ENCODE data around the gene ZNF865. TPM values are rescaled to one million over a fixed set of nuclear protein-coding genes. Genes with fewer than 3 reads are reported as not detected.

The ZNF865 gene
- polyA plus RNA-seq, 1 donor (not counting 4 experiments of a cell fraction or from before 2014, with no cell fraction given) = 1.1 TPM

DNA sequence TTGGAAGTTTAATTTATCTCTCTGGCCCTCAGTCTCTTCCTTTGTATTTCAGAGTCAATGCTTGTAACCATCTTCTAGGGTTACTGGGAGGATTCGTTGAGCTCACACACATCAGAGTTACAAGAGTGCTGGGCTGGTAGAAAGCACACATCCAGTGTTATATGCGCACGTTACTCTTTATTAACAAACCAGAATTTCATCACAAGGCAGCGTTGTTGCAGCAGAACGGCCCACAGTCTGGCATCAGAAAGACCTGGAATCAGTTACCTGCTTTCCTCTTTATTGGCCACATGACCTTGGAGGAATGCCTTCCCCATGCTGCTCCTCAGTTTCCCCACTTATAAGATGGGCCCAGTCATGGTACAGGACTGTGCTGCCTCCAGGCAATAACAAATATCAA lies 3.9 kb downstream of the ZNF865 start:
- H3K9me1 ChIP-seq (ENCODE audit: control insufficient read depth, extremely low read depth, insufficient read depth, low read length) = no peaks in the 10 kb centered on the region
- H3K9me3 ChIP-seq (ENCODE audit: control insufficient read depth, low read depth, low read length) = no peaks in the 10 kb centered on the region
- no peak for FAIRE-seq
- H3K4me2 ChIP-seq (ENCODE audit: control insufficient read depth, extremely low read depth, insufficient read depth, low read depth, low read length) = no peak overlapping the region
- no peak for TF ChIP-seq EZH2 (IDR thresholded peaks at IDR 0.05; ENCODE audit: low read length)
- TF ChIP-seq, protein P1, sequence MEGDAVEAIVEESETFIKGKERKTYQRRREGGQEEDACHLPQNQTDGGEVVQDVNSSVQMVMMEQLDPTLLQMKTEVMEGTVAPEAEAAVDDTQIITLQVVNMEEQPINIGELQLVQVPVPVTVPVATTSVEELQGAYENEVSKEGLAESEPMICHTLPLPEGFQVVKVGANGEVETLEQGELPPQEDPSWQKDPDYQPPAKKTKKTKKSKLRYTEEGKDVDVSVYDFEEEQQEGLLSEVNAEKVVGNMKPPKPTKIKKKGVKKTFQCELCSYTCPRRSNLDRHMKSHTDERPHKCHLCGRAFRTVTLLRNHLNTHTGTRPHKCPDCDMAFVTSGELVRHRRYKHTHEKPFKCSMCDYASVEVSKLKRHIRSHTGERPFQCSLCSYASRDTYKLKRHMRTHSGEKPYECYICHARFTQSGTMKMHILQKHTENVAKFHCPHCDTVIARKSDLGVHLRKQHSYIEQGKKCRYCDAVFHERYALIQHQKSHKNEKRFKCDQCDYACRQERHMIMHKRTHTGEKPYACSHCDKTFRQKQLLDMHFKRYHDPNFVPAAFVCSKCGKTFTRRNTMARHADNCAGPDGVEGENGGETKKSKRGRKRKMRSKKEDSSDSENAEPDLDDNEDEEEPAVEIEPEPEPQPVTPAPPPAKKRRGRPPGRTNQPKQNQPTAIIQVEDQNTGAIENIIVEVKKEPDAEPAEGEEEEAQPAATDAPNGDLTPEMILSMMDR (optimal IDR thresholded peaks at IDR 0.05 in 1 of 3, IDR thresholded peaks at IDR 0.05 in 1 of 3, conservative IDR thresholded peaks at IDR 0.05 in 1 of 3; ENCODE audit: extremely low read depth in 1 of 3, insufficient read depth in 2 of 3, low read length in 3 of 3) = no peak
- no peak overlapping the region for H3K4me3 ChIP-seq (ENCODE audit: control insufficient read depth in 2 of 3, extremely low read depth in 1 of 3, insufficient read depth in 2 of 3, low read depth in 1 of 3, low read length in 3 of 3)
- H3K36me3 ChIP-seq (ENCODE audit: control insufficient read depth in 2 of 2, extremely low read depth in 1 of 2, insufficient read depth in 2 of 2, low read length in 2 of 2) = peaks cover 11 to 14% of the 10 kb centered on the region in 2 experiments
- no peaks in the 10 kb centered on the region for H3K27me3 ChIP-seq (ENCODE audit: control insufficient read depth, extremely low read depth, insufficient read depth, low read length)
- dilution Hi-C loops (cut with MboI; ENCODE audit: extremely low pct_ligation_motif_present, low sequenced_read_pairs) = no loop called here
- no peak overlapping the region for H3K9ac ChIP-seq (ENCODE audit: control insufficient read depth, extremely low read depth, insufficient read depth, low read length)
- DNase-seq (ENCODE audit: low read depth, low spot score) = no peak
- no peak overlapping the region for H3K27ac ChIP-seq (ENCODE audit: control insufficient read depth, insufficient read depth, low read length)
- H3K79me2 ChIP-seq (ENCODE audit: control insufficient read depth, insufficient read depth, low read length) = peaks cover 57% of the 10 kb centered on the region
- peaks cover 14% of the 10 kb centered on the region for H3K4me1 ChIP-seq (ENCODE audit: control insufficient read depth, extremely low read depth, insufficient read depth, low read length)
- H4K20me1 ChIP-seq (ENCODE audit: control insufficient read depth, extremely low read depth, insufficient read depth, low read length) = no peaks in the 10 kb centered on the region
- H2AFZ ChIP-seq (ENCODE audit: control insufficient read depth, low read length) = no peak overlapping the region

DNA sequence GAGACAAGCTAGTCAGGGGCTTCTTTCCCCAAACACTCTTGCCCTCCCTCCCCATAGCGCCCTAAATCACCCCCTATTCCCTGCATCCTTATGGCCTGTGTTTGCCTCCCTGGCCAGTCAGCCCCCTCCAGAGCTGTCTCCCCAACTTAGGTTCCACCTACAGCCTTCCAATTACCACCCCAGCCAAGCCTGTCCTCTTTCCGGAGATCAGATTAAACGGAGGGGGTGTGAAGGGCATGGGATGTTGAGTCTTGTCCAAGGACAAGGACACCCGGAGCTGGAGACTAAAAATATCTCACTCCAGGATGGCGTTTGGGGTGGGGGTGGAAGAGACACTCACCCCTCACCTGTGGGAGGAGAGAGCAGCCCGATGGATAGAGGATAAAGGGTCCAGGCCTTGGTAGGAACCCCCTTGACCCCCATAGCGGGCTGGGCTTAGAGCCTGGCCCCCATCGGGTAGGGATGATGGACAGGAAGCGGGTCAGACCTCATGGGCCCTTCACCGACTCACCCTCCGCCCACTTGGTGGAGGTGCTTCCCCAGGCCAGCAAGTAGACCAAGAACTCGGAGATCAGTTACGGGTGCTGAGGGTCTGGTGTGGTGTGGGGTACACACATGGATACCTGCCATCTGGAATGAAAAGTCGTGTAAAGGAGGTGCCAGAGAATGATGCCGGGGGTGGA lies 6.0 kb downstream of the ZNF865 start:
- no peaks in the 10 kb centered on the region for H4K20me1 ChIP-seq (ENCODE audit: control insufficient read depth, extremely low read depth, insufficient read depth, low read length)
- H3K79me2 ChIP-seq (ENCODE audit: control insufficient read depth, insufficient read depth, low read length) = peaks cover 54% of the 10 kb centered on the region
- H3K9ac ChIP-seq (ENCODE audit: control insufficient read depth, extremely low read depth, insufficient read depth, low read length) = no peak overlapping the region
- no peak overlapping the region for H3K27ac ChIP-seq (ENCODE audit: control insufficient read depth, insufficient read depth, low read length)
- no peak for FAIRE-seq
- no peak overlapping the region for H3K4me3 ChIP-seq (ENCODE audit: control insufficient read depth in 2 of 3, extremely low read depth in 1 of 3, insufficient read depth in 2 of 3, low read depth in 1 of 3, low read length in 3 of 3)
- DNase-seq (ENCODE audit: low read depth, low spot score) = no peak
- no peaks in the 10 kb centered on the region for H3K27me3 ChIP-seq (ENCODE audit: control insufficient read depth, extremely low read depth, insufficient read depth, low read length)
- dilution Hi-C loops (cut with MboI; ENCODE audit: extremely low pct_ligation_motif_present, low sequenced_read_pairs) = no loop called here
- H3K36me3 ChIP-seq (ENCODE audit: control insufficient read depth in 2 of 2, extremely low read depth in 1 of 2, insufficient read depth in 2 of 2, low read length in 2 of 2) = peaks cover 11 to 17% of the 10 kb centered on the region in 2 experiments
- H3K4me2 ChIP-seq (ENCODE audit: control insufficient read depth, extremely low read depth, insufficient read depth, low read depth, low read length) = no peak overlapping the region
- H3K9me1 ChIP-seq (ENCODE audit: control insufficient read depth, extremely low read depth, insufficient read depth, low read length) = no peaks in the 10 kb centered on the region
- no peak overlapping the region for H2AFZ ChIP-seq (ENCODE audit: control insufficient read depth, low read length)
- TF ChIP-seq EZH2 (IDR thresholded peaks at IDR 0.05; ENCODE audit: low read length) = no peak
- TF ChIP-seq, protein P1 (optimal IDR thresholded peaks at IDR 0.05 in 1 of 3, IDR thresholded peaks at IDR 0.05 in 1 of 3, conservative IDR thresholded peaks at IDR 0.05 in 1 of 3; ENCODE audit: extremely low read depth in 1 of 3, insufficient read depth in 2 of 3, low read length in 3 of 3) = no peak
- no peaks in the 10 kb centered on the region for H3K9me3 ChIP-seq (ENCODE audit: control insufficient read depth, low read depth, low read length)
- H3K4me1 ChIP-seq (ENCODE audit: control insufficient read depth, extremely low read depth, insufficient read depth, low read length) = peaks cover 6% of the 10 kb centered on the region
